Fibroblast of skin of left quadriceps (primary cell): Measurements from ENCODE around the gene DAAM1.

ENCODE experiments used
- DNase-seq, 2 experiments: peaks; one replicate each; pipeline ENCODE4 v3.0.0-alpha.2; 2013; ENCODE audit warnings: low read depth in 2 of 2

Gene DAAM1

DNA sequence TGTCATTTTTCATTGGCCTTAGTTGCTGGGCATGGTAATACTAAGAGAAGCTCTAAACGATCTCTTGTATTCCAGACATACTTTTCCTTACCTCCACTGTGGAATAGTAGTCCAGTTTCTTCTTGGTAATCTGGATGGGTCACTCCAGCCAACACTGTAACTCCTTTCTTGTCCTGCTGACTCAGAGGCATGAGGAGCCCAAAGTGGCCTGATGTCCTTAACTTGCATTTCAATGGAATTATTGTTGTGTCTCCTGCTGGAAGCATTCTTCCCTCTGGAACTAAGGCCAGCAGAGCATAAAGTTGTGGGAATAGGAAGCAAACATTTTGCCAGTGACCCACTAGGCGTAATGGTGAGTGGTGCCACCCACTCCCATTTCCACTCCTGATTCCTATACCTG is 33.1 kb downstream of the DAAM1 start:
- DNase-seq, result no peak

DNA sequence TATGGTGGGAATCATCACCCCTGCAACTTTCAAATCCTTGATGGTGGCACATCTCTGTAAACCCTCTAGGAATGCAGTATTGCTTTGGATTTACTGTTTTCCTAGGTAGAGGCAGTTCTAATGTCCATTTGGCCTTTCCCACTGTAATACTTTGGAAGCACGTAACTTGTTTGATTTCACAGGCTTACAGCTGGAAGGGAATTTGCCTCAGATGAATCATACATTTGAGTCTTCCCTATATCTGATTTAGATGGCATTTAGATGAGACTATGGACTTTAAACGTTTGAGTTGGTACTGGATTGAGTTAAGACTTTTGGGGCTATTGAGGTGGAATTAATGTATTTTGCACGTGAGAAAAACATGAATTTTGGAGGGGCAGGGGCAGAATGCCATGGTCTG is 35.9 kb downstream of the DAAM1 start:
- no peak for DNase-seq

DNA sequence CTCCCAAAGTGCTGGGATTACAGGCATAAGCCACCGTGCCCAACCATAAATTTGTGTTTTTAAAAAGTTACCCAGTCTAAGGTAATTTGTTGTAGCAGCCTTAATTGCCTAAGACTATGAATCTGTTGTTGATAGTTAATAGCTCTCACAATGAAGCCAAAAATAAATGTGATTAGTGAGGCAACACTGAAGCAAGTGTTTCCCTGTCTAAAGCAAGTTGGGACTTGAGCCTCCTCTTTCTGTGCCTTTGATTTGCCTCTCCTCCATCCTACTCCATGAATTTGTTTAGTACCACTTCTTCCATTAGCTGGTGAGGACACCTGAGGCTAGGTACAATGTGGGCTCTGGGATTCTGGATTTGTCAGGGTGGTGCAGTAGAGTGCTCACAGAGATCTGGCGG is 36.8 kb downstream of the DAAM1 start:
- DNase-seq, result no peak

DNA sequence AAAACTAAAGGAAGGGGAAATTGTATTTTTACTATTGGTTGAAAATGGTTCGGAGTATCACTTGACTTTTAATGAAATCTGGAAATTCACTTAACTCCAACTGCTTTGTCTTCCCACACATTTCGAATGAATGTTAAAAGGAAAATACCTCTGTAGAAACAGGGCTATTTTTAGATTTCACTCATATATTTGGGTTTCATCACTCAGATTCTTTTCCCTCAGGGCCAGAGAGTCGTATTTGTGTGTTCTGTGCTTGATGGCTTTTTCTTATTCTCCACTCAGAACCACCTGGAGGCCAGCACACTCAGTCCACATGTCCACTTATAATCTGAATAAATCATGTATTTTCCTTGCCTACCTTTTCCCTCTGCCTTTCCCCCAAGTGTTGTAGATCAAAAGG is 40.0 kb downstream of the DAAM1 start:
- peak; percentile 23 to 29 for DNase-seq

DNA sequence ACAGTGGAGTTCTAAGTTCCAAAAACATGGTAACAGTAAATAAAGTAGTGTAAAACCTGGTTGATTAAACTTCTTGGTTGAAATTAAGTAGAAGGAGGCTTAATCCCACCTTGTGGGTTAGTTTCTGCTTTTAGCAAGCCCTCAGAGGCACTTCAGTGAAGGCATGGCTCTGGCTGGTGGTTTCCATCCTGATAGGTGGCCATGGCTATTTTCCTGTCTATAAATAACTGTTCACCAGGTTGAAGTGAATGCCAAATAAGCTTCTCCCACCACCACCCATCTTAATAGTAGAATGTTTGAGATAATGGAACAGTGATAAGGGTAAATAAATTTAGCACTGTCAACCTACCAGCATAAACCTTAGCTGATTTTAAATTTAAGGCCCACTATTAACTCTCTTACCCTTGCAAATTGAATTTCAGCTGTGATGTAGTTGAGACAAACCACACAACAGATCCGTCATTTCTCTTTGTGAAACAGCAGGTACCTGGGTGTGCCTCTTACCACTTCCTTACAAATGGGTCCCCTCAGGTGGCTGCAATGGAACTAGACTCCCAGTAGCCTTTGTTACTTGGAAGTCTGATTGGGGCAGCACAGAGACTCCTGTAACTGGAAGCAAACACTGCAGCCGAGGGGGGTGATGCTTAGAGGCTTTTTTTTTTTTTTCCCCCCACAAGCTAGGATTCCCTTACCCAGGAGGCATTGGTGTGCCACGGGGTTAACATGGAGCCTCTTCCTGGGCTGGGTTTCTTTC is 41.4 kb downstream of the DAAM1 start:
- DNase-seq, result no peak

DNA sequence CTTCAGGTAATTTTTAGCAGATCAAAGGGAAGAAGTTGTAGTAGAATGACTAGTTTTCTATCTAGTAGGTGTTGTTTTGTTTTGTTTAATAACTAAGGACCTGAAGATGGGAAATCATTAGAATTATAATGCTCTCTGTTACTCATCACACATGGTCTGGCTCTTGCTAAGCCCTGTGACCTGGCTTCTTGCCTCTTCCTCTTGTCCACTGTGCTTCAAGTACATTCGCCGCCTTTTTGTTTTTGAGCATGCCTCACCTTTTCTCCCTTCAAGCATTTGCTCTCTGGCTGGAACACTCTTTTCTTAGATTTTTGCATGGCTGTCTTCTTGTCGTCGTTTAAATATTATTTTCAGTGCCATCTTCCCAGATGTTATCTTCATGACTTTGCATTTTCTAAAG is 47.7 kb downstream of the DAAM1 start:
- DNase-seq, result no peak

DNA sequence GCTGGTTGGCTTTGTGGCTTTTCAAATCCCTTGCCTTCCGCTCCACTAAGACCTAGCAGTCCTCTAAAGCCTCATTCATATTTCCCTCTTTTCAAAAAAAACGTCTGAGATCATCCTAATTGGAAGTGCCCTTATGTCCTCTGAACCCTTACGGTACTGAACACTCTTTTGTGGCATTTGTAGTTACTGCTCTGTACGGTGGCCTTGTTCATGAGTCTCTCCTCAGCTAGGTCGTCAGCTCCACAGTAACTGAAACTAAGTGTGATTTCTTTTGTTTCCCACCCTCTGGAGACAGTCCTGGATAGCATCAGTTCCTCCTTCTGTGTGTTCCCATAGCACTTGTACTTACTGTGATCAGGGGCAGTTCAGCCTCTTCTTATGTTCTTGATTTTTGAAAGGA is 49.7 kb downstream of the DAAM1 start:
- DNase-seq, result no peak

DNA sequence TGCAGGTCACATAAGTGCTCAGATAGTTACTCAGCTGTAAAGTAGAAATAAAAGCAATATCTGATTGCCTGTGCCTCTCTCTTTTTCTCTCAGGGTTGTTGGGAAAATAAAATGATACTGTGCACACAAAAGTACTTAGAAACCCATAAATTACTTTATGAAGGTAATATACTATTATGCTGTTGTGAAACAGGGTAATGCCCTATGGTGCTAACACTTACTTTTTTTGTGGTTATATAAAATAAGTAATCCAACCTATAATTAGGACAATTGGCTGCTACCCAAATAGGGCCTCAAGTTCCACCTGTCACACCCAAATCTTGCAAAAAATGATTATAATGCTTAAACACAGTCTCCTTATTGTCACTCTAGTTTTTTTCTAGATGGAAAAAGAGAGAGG is 50.6 kb downstream of the DAAM1 start:
- no peak for DNase-seq

DNA sequence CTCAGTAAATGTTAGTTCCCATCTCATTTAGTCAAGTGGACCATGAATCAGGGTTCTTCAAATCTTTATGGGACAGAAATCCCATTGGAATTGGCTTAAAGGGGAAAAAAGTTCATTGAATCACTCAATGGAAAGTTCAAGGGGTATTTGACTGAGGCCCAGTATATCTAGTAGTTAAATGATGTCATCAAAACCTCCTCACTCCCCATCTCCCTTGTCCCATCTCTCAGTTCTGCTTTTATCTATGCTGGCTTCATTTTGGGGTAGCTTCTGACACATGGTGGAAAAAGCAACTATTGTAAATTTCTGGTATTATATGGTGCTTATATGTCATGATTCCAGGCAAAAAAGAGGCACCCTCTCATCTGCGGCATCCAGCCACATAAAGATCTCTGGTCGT is 51.9 kb downstream of the DAAM1 start:
- no peak for DNase-seq

DNA sequence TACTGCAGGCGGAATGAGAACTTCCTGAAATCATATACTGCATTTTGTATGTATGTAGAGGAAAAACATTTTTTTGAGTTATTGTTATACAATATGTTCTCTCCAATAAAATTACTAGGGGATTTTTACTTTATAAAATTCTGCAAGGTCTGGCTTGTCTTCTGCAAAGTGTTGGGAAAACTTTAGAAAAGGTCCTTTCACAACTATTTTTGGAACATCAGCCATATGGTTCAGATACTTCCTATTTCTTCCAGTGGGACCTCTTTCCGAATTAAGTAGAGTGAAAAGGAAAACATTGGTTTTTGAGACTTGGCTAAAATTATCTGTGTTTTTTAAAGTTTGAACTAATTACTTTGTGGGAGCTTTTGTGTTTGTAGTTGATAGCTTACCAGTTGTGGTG is 52.7 kb downstream of the DAAM1 start:
- DNase-seq, result no peak

DNA sequence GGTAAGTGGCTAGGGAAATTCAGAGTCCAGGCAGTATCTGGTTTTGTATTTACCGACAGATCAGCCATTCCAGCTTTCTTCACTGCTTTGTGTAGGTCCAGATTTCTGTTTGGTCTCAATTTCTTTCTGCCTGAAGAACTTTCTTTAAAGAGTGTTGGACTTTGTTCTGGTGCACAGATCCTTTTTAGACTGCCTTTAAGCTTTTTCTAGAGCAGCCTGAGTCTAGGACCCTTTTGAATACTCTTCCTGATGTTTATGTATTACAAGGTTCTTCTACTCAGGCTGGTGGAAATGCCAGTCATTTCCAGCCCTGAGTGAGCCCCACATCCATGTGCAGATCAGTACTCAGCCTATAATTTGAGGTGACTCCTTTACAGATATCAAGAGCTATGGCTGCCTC is 54.7 kb downstream of the DAAM1 start:
- DNase-seq, result no peak

DNA sequence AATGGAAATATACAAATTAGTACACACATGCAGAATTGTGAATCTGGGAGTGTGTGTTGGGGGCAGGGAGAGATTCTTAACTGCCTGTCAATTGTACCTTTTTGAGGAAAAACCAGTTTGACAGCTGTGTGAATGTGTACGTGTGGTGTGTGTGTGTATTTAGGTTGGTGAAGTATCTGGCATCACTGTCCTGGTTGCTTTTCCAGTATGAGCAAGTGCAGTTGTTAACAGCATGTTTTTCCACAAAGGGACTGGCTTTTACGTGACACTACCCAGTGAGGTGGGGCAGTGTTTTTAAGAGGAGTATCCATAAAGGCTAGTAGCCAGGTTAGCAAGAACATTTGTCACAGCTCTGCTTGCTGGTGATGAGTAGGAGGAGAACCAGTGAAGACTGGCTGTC is 56.1 kb downstream of the DAAM1 start:
- DNase-seq, result no peak

DNA sequence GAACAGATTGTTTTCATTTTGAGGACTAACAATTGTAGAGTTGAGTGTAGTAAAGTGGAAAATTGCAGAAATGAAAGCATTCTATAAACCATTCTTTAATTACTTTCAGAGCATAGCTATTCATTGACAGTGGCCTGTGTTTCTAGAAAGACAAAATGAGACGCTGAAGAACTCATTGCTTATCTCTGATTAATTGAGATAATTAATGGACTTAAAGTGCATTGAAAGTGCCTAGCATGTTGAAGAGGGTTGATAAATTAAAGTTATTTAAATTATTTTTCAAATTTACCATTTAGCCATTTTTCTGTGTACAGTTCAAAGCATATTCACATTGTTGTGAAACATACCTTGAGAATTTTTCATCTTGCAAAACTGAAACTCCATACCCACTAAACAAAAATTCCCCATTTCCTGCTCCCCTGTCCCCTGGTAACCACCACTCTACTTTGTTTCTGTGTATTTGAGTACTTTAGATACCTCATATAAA is 57.4 kb downstream of the DAAM1 start:
- no peak for DNase-seq

DNA sequence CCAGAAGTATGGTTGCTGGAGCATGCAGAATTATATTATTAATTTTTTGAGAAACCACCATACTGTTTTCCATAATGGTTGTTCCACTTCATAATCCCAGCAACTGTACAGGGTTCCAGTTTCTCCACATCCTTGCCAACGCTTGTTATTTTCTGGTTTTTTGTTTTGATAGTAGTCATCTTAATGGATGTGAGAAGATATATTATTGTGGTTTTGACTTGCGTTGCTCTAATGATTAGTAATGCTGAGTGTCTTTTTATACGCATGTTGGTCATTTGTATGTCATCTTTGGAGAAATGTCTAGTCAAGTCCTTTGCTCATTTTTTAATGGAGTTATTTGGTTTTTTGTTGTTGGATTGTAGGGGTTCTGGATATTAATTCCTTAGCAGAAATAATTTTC is 58.1 kb downstream of the DAAM1 start:
- no peak for DNase-seq

DNA sequence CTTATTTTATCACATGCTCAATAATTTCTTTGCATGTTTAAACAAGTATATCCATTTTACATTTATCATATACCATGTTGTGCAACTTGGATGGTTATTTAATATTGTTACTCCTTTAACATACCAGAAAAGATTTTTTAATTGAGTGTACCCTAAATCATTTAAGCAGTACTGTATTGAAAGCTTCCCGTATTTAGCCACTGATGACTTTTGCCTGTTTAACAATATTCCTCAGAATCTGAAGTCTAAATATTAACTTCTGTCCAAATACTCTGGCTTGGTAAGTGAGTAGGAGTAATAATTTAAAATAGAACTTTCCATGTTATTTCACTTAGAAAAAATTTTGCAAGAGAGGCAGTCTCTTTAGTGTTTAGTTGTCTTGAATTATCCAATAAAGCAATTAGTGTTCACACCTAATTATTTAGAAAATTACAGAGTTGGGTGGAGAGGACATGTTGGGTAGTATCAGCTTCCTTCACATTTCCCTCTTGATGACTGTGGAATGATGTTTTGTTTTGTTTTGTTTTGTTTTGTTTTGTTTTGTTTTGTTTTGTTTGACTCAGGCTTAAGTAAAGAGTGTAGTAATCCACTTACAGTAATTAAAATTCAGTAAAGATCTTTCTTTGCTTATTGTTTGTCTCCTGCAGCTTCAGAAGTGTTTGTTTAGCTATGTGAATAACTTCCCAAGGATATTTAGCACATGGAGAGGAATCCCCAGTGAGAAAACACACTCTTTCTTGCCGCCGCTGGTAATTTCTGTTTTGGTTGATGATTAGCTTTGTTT is 59.5 kb downstream of the DAAM1 start:
- DNase-seq, result no peak

DNA sequence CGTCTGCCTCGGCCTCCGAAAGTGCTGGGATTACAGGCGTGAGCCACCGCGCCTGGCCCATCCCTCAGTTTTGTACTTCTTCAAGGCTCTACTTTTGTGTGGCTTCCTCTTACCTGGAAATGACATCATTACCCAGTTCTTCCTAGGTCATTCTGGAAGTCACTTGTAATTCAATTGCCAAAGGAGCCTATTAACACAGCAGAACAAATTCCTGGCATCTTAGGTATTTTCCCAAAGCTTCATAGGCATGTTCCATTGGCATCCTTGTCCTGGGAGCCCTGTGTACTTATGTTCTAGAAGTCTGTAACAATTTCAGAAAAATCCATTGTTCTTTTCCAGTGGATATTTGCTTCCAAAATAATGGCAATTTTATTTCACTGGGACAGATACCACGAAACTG is 60.6 kb downstream of the DAAM1 start:
- DNase-seq, result no peak

DNA sequence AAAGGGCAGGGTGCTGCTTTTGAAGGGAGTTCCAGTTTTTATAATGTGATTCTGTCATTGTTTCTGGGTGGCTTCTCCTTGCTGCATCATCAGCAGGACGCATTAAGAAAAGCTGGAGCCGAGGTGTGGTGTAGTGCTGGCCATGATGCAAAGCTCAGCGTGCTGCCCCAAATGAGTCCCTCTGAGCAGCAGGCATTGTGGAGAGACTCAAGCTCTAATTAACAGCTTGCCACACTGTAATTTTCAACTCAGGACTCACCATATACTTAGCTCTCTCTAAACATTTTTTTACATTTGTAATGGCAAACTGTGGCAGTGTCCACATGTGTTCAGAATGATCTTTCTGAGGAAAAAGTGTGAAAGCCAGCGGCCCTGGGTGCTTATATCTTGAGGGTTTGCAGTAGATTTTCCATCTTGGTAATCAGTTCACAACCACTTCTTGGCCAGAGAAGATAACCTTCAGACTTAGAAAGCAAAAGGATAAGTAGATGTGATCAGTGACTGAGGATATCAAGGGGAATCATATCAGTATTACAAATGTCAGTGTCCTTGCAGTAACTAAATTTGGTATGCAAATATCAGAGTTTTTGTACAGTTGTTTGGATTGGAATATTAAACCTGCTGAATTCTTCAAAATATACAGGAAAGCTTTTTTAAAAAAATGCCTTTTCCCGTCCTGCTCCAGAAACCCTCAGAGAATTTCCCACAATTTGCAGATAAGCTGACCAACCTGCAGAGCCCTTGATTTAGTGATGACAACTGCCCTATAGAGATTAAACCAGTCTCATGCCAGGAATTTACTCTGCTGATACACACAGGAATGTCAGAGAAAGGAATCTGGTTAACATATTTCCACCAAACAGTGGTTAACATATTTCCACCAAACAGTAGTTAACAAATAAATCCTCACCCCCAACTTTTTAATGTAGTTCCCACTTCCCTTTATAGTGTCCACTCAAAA is 63.6 kb downstream of the DAAM1 start:
- peak; percentile 70 to 76 for DNase-seq

DNA sequence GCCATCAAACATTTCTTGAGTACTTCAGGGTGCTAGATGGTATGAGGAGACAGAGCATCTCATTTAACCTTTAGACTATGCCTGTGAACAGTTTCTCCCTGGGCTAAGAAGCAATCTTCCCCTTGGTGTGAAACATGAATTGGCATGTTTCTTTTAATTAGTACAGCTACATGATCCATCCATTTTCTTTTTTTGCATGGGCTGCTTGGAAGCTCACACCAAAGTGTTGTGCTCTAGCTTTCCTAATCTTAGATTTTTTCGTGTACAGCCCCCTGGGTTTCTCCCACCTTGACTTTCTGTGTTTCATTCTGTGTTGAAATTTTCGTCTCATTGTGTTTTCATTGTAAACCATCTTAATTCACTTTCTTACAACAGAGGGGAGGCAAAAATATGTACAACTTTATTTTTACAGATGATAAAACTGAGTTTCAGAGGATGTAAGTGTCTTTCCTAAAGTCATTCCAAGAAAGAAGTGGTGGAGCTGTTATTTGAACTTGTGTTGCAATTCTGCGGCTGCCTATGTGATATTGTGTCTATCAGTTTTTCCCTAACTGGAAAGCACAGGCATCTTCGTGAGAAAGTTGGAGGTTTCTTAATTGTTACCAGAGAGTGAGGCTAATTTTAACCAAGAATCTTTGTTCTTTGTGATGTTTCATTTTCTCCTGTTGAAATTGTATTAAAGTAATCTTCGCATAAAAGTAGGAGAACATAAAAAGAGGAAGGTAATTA is 64.5 kb downstream of the DAAM1 start:
- peak; percentile 71 to 75 for DNase-seq

DNA sequence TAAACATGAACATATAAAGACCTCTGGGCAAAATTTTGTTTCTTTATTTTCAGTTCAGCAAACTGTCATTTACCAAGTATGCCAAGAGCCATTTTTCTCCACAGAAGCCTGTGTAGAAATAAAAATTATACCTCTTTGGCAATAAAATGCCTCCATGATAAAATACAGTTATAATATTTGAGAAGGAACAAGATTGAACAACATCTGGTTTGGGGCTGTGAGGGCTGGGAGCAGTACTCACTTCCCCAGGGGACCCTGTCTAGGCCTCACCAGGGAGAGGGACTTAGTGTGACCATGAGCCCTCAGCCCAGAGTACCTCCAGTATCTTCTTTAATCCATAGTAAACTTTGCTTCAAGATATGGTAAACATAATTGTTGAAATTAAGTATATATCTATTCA is 65.1 kb downstream of the DAAM1 start:
- DNase-seq, result no peak

DNA sequence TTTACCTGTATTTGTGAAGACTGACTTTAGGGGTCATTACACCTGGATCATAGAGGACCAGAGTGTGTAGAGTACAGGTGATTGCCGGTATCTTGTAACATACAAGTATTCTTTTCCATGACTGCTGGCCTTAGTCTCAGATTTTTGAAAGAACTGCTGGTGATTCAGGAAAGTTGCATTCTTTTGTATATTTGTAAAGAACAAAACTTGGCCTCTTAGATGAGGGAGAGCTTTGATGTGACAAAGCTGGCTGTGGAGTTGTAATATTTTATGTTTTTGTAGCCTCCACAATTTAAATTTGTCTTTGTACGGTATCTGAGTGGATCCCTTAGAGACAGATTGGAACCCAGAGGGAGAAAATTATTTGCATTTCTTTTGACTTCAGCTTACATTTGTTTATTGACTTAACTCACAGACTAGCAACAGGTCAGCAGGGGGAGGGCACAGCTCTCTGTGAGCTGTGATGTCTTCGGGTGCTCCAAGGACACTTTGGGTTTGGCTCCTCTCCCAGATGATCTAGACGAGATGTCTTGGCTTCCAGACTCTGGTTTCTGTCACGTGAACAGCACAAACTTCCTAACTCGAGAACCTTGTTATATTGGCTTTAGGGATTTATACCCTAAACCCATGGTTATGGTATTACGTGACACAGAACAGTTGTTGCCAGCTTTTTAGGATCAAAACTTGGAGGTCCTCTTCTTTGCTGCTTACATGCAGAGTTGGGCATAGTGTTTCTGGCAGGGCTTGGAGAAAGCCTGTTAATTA is 65.9 kb downstream of the DAAM1 start:
- peak; percentile 91 to 92 for DNase-seq
